HG02623 (cell line): ENCODE results near the gene WNT10A.
A peak's percentile ranks its signal among the peaks of the same experiment; 100 is the strongest.

Source experiments
- ATAC-seq: cut with Tn5 transposase; IDR thresholded peaks from one replicate; pipeline ENCODE4 v1.9.1; 2021; ENCODE audit warnings: moderate library complexity; ENCODE audit not compliant: unreplicated experiment

WNT10A gene

GRCh38 chr2:218892693-218893348 lies 12.2 kb downstream of the WNT10A start:
- ATAC-seq, result peak; percentile 37

- no peak for ATAC-seq
These were observed 12.9 kb downstream of the WNT10A start for GRCh38 chr2:218893349-218894150.

GRCh38 chr2:218894151-218894879 lies 13.7 kb downstream of the WNT10A start:
- no peak for ATAC-seq

GRCh38 chr2:218894880-218895157 lies 14.2 kb downstream of the WNT10A start:
- no peak for ATAC-seq

GRCh38 chr2:218895326-218895725 lies 14.7 kb downstream of the WNT10A start:
- ATAC-seq, result no peak

- ATAC-seq, result peak; percentile 6
These were observed 15.3 kb downstream of the WNT10A start for GRCh38 chr2:218895759-218896500.

GRCh38 chr2:218896501-218897393 lies 16.1 kb downstream of the WNT10A start:
- peak; percentile 60 for ATAC-seq

- ATAC-seq, result no peak
These were observed 16.9 kb downstream of the WNT10A start for GRCh38 chr2:218897394-218898108.

GRCh38 chr2:218898109-218898878 lies 17.6 kb downstream of the WNT10A start:
- peak; percentile 33 for ATAC-seq

GRCh38 chr2:218899147-218899546 lies 18.5 kb downstream of the WNT10A start:
- no peak for ATAC-seq

GRCh38 chr2:218902427-218902826 lies 21.8 kb downstream of the WNT10A start:
- no peak for ATAC-seq

- ATAC-seq, result no peak
These were observed 23.5 kb downstream of the WNT10A start for GRCh38 chr2:218904176-218904575.

- peak; percentile 87 for ATAC-seq
These were observed 28.3 kb downstream of the WNT10A start for GRCh38 chr2:218908721-218909619.

- no peak for ATAC-seq
These were observed 30.1 kb downstream of the WNT10A start for GRCh38 chr2:218910741-218911140.

GRCh38 chr2:218920504-218920903 lies 39.9 kb downstream of the WNT10A start:
- ATAC-seq, result no peak

- ATAC-seq, result no peak
These were observed 44.1 kb downstream of the WNT10A start for GRCh38 chr2:218924757-218925156.

GRCh38 chr2:218925434-218925833 lies 44.8 kb downstream of the WNT10A start:
- no peak for ATAC-seq

- ATAC-seq, result no peak
These were observed 46.8 kb downstream of the WNT10A start for GRCh38 chr2:218927422-218927821.
